Body of pancreas (tissue), 4 donors: Measurements from ENCODE around the gene SUN2.

ENCODE experiments used
- CTCF ChIP-seq, 7 experiments: fragments of 450-650 bp in 4 of 7; fragments of 200-600 bp in 3 of 7; sonication (generic) in 3 of 7; IDR thresholded peaks; one replicate each; pipeline ENCODE4 v1.5.1; 2016 to 2019; ENCODE audit warnings: antibody characterized with exemption in 7 of 7
- POLR2A ChIP-seq, 3 donors: fragments of 450-650 bp; IDR thresholded peaks; one replicate each; pipeline ENCODE4 v1.6.1; 2016; ENCODE audit warnings: antibody characterized with exemption in 3 of 3, mild to moderate bottlenecking in 2 of 3

- no peak for TF ChIP-seq CTCF (IDR thresholded peaks at IDR 0.05)
- no peak for TF ChIP-seq POLR2A (IDR thresholded peaks at IDR 0.05)
These were observed 4.8 kb downstream of the SUN2 start for GRCh38 chr22:38751066-38751421.
